T follicular helper cell (primary cell): ENCODE measurements around the gene SIRT5.
A peak's percentile ranks its signal among the peaks of the same experiment; 100 is the strongest.

ENCODE experiments used
- DNase-seq: peaks from one replicate; pipeline ENCODE4 v3.0.0-alpha.2; 2020; ENCODE audit warnings: low read depth

SIRT5 gene

GRCh38 chr6:13553646-13554045 lies 20.8 kb upstream of the SIRT5 start:
- no peak for DNase-seq

- DNase-seq, result no peak
Observed at GRCh38 chr6:13554929-13555333, 19.5 kb upstream of the SIRT5 start.

DNA sequence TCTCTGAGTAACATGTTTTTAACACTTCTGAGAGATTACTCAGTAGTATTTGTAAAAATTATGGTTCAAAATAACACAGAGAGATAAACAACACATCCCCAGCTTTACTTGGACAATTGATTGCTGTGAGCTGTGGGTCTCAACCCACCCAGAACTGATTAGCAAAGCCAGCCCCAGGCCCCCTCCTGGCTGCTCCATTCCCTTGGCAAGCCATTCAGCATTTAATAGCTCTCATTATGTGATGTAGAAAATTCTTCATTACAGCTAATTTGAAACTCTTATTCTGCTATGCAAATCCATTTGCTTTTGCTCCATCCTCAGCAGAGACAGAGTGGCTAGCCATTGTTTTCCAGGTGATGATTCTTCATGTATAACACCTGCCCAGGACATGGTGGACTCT lies 16.6 kb upstream of the SIRT5 start:
- no peak for DNase-seq

GRCh38 chr6:13558718-13559117 lies 15.7 kb upstream of the SIRT5 start:
- DNase-seq, result no peak

- no peak for DNase-seq
Observed at GRCh38 chr6:13559251-13559650, 15.2 kb upstream of the SIRT5 start.

DNA sequence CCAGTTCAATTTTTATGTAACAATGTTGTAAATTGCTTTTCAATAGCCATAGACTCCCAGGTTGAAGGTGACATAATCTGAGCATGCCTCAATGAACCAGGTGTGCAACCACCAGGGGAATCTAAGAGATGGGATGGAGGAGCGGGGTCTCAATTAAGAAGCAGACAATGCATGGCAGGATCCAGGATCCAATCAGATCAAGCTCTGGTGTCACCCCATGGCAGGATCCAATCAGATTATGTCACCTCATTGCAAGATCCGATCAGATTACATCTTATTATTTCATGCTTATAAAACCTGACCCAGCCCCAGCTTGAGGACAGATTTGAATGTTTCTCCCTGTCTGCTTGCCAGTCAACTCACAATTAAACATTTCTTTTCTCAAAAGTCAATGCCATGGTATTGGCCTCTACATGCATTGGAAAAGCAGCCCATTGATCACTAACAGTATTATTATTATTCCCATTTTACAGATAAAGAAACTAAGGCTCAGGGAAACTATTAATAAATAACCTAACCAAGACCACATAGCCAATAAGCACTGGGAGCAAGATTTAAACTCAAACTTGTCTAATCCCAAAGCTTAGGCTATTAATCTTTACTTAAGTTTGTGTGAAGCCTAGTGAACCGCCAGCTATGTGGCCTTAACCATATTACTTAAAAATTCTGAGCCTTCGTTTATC lies 14.3 kb upstream of the SIRT5 start:
- no peak for DNase-seq

DNA sequence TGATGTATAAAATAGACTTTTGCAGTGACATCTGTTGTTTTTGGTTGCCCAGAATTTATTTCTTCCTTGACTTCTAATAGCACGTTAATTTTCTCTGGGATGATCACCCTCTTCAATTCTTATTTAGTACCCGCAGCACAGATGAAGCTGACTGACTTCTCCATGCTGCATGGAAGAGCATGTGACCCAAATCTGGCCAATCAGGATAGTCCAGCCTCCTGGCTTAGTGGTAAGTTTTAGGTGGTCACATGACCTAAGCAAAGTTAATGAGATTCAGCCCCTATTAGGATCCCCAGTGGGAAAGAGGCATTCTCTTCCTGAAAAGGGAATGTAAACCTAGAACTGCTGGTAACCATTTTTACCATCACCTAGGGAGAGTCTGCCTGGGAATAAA lies 13.8 kb upstream of the SIRT5 start:
- DNase-seq, result no peak

DNA sequence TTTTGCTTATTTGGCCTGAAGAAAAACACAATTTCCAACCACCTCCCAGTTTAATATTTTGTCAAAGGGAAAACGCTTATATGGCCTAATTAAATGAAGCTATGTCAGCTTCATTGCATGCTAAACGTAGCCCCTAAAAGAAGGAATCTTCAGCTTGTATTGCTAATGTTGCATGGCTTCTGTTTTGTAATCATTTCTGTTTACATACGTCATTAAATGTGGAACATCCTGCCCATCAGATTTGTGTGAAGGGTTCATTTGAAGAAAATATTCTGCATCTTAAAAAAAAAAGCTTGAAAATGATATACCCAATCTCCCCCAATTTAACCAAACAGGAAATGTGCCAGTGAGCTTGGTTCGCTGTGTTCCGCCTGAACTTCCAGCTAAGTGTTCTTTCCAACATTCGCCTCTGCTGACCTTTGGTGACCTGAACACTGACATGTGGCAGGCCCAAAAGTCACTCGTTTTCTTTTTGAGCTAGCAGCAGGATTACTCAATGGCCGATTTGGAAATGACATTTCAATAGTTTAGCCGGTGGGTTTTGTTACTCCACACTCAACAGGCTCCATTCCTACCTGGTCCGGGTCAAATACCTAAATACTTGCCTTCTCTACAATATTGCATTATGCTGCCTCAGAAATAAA lies 12.7 kb upstream of the SIRT5 start:
- DNase-seq, result no peak

- DNase-seq, result no peak
Observed at GRCh38 chr6:13563009-13563408, 11.4 kb upstream of the SIRT5 start.

DNA sequence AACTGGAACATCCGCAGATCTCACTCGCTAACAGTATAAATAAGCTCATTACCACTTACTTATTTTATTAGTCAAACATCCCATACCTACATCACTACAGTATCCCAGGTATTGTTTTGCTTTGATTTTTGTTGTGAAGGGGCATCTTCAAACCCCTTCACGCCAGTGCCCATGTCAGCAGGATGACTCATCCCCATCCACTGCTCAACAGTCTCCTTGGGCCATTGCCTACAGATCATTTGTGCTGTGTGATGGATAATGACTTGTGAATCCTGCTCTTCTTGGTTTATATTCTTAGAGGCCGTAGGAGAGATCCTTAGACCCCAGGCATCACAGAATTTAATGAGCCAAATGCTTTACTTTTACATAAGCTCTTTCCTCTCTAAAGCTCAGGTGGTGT lies 8.5 kb upstream of the SIRT5 start:
- DNase-seq, result no peak

GRCh38 chr6:13566500-13566899 lies 7.9 kb upstream of the SIRT5 start:
- DNase-seq, result no peak

DNA sequence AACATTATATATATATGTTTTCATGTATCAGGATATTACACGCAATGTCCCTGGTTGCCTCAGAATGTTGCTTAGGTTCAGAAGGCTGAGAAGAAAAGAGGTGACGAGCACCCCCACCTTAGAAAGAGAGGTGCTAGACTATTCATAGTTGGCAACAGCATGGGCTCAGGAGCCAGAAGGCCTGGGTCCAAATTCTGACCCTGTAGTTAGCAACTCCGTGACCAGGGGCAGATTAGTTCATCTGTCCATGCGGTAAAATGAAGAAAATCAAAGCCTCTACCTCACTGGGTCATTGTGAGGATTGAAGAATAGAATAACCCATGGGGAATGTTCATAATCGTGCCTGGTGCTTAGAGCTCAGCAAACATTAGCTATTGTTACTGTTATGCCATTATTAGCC lies 5.4 kb upstream of the SIRT5 start:
- no peak for DNase-seq

GRCh38 chr6:13572240-13572639 lies 2.2 kb upstream of the SIRT5 start:
- DNase-seq, result no peak

- no peak for DNase-seq
Observed at GRCh38 chr6:13572951-13573654, 1.3 kb upstream of the SIRT5 start.

GRCh38 chr6:13573669-13574110 lies 711 bp upstream of the SIRT5 start:
- no peak for DNase-seq

- DNase-seq, result peak; percentile 85
Observed at GRCh38 chr6:13574149-13574570, 241 bp upstream of the SIRT5 start.

DNA sequence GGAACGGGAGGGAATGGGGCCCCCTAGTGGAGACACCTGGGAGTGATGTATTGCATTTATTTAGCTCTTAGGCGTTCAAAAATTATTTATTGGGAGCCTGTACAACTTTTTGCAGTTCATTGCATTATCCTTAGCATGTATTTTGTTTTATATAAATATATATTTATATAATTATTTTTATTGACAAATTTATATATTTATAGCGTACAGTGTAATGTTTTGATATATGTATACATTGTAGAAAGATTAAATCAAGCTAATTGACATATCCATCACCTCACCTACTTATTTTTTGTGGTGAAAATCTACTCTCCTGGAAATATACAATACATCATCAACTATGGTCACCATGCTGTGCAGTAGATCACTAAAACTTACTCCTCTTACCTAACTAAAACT lies 975 bp downstream of the SIRT5 start:
- DNase-seq, result no peak

- no peak for DNase-seq
Observed at GRCh38 chr6:13576017-13576416, 1.6 kb downstream of the SIRT5 start.

- DNase-seq, result no peak
Observed at GRCh38 chr6:13577926-13578325, 3.5 kb downstream of the SIRT5 start.

DNA sequence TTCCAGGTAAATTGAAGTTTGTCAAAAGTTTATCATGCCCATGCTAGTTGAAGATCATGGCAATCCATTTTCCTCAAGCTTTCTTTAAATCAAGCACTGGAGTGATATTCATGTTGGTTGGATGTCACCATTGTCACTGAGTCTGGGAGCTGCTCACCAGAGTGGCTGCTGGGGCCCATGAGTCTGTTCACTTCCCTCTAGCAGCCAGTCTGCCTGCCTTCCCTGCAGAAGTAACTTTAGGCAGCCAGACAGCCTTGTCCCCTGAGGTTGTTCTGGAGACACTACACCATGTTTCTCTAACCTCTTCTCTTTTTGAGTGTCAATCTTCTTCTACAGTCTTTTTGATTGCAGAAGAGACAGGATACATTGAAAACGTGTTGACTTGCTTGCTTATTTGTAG lies 5.5 kb downstream of the SIRT5 start:
- no peak for DNase-seq

- no peak for DNase-seq
Observed at GRCh38 chr6:13581700-13582229, 7.4 kb downstream of the SIRT5 start.

DNA sequence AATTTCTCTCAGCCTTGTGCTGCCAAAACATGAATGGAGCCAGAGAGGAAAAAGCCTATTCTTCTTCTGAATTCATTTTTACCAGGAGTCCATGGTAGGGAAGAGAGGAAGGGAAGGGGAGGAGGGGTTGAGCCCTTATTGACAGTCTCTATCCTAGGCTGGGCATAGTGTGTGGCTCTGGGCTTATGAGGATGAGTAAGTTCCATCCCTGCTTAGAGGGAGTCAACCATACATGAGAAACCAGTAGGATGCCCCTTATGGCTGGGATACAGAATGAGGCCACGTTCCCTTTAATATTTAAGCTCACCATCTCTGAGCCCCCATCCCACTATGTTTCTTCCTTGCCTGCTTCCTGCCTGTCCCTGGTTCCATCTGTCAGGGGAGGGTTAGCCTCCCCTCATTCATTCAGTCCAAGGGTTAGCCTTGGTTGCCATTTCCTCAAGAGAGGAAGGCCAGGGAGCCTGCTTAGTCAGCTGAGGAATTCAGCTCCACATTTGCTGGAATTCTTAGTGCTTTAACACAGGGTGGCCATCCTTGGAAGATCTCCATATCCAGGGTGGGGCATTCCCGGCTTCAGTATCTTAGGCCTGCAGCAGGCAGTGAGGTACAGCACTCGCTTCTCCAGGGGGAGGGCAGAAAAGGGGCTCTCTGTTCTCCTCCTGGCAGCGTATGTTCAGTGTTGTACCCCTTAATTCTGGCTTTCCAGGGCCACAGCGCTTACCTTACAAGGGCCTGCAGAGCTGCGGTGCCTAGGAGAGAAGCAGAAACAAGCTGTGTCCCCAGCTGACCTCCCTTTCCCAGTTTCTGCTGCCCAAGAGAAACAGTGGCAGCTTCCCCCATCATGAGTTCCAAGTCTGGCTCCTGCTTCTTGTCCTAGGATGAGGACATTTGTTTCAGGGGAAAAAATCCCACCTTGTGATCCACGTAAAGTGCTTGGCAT lies 12.5 kb downstream of the SIRT5 start:
- DNase-seq, result no peak
